GM19099 (cell line): Measurements from ENCODE around the gene ZBTB32.
A peak's percentile ranks its signal among the peaks of the same experiment; 100 is the strongest.

Source experiments
- POLR2A ChIP-seq: IDR thresholded peaks from 3 replicates; pipeline ENCODE4 v1.6.1; 2011; ENCODE audit warnings: low read depth; ENCODE audit not compliant: insufficient read length; ENCODE audit errors: extremely low read depth

ZBTB32 gene

DNA sequence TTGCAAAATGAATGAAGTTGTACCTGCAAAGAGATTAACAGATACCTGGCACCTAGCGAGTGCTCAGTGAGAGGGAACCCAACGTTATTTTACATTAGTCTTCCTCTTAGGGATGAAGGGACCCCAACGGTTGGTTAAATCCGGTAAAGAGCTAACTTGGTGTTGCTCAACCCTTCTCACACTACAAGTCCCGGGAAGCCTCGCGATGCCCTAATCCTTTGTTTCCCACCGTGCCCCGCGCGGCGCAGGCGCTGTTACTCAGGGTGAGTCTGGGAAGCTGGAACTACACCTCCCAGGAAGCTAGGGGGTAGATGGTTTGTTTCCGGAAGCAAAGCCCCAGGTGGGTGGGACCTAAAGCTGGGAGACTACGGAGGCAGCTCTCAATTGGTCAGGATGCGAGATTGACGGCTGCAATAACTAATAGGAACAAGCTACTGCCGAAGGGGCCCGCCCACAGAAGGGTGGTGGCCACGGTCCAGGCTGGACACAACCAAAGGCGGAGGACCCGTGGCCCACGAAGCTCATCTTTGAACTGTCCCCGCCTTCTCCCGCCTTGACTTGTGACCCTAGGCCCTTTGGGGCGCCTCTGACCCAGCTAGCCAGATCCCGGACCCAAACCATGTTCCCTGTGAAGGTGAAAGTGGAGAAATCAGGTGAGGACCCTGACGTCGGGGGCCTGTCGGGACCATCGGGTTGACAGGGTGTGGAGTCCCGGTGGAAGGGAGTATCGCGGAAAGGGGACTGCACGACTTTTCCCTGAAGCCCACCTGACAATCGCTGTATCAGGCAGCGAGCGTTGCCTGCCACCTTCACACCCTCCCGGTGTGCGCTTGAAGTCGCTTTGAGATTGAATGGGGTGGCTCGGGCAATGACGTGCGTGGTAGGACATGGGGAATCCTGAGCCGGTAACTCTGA is 44.0 kb downstream of the ZBTB32 start, which contains the start of gene LIN37:
LIN37 (plus strand) TSS at position 471 of the 915 bp plus-strand sequence; CDS start at position 620, 149 bp downstream.
- peak; percentile 68 for TF ChIP-seq POLR2A

DNA sequence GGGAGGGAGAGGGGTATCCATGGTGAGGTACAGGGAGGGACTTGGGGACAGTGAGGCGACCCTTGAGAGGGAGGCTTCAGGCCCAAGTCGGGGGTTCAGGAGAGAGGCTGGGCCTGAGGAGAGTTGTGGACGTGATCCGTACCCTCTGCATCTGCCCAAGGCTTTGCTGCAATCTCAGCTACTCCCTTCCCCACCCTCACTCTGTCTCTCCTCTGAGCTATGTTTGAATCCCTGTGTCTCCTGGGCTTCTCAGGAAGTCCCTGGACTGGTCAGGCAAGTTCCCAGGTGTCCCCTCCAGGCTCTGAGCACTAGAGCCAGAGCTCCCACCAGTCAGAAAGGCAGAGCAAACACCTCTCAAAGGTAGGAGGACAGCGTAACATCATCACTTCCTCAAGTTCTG is 45.8 kb downstream of the ZBTB32 start:
- TF ChIP-seq POLR2A = no peak

DNA sequence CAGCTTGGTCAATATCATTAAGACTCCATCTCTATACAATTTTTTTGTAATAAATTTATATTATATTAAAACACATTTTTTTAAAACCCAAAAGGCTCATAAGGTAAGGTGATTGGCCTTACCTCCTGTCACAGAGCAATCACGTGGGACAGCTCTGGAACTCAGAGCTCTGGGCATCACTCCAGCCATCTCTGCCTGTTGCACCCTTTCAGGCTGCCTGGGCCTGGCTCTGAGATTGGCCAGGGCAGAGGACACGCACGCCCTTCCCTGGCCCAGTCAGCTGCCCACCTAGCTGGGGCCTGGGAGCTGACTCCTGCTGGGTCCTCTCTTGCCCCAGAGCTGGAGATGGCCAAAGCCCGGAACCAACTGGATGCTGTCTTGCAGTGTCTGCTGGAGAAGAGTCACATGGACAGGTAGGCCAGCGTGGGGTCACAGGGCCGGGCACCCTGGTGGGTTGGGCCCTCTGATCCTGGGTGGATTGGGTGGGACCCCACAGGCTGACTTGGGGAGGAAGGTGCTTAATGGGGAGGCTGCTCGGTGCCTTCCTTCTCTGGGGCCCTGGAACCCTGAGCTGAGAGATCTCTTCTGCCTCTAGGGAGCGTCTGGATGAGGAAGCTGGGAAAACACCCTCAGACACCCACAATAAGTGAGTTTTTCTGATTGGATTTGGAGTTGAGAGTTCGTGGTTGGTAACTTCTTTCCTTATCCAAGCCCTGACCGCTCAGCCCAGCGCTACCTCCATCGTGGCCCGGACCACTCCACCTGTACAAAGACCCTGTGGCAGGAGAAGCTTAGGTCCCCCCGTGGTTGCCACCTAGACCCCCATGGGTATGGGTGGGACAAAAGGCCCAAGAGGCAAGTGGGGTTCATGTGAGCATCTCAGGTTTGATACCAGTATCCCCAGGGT is 47.7 kb downstream of the ZBTB32 start:
- no peak for TF ChIP-seq POLR2A

DNA sequence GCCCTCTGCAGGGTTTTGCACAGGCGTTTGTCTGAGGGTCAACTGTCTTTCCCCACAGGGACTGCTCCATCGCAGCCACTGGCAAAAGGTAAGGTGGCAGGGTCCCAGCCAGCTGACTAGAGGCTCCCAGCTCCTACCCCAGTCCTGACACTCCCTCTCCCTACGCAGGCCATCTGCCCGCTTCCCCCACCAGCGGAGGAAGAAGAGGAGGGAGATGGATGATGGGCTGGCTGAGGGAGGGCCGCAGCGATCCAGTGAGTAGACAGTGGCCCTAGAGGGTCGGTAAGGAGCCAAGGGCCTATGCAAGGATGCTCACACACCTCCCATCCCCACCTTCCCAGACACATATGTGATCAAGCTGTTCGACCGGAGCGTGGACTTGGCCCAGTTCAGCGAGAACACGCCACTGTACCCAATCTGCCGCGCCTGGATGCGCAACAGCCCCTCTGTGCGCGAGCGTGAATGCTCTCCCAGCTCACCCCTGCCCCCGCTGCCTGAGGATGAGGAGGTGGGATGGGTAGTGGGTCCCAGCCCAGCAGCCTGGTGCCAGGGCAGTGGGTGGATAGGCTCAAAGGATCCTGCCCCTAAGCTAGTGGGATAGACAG is 48.5 kb downstream of the ZBTB32 start:
- no peak for TF ChIP-seq POLR2A

DNA sequence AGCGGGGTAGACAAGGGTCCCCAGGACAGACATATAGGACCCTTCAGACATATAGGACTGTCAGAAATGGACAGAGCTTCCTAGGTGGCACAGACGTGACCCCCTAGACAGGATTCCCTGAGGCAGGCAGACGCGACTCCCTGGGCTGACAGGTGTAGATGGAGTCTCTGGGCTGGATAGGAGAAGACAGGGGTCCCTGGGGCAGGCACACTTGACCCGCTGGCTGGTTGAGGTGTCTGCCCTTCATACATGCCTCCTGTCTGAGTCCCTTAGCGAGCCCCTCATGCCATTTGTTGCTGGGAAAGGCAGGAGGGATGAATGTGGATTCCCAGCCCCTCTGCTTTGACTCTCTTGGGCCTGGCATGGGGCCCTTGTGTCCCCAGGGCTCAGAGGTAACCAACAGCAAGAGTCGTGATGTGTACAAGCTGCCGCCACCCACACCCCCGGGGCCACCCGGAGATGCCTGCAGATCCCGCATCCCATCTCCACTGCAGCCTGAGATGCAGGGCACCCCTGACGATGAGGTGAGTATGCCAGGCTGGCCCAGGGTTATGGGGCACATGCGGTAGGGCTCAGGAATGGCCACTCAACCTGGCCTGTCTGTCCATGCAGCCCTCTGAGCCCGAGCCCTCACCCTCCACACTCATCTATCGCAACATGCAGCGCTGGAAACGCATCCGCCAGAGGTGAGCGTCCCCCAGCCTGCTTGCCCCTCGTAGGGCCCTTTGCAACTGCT is 49.4 kb downstream of the ZBTB32 start:
- TF ChIP-seq POLR2A = no peak

DNA sequence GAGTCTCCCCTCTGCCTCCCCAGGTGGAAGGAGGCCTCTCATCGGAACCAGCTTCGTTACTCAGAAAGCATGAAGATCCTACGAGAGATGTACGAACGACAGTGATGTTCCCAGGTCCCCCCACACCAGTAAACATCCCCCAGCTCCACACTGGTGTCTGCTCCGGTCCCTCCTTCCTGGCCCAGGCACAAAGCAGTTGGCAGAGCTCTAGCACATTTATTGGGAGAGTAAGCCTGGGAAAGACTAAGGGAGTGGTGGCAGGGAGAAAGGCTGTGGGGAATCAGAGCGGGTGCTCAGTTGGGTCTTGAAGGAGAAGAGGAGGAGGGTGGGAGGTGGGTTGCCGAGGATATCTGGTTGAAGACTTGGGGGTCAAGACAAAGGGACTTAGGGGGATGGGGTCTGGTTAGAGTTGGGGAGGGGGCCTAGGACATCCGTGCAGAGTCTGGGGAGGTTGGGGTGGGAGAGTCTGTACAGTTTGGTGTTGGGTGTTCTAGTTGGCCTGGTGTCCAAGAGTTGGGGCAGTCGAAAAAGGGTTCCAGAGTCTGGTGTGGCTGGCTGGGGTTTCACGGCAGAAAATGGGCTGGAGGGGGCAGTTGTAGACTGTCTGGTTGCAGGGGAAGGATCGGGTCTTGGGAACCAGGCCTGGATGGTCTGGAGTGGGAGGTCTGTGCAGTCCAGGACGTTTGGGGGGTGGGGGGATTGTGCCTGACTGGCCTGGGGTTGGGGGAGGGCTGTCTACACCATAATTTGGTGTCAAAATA is 50.2 kb downstream of the ZBTB32 start:
- TF ChIP-seq POLR2A = no peak

DNA sequence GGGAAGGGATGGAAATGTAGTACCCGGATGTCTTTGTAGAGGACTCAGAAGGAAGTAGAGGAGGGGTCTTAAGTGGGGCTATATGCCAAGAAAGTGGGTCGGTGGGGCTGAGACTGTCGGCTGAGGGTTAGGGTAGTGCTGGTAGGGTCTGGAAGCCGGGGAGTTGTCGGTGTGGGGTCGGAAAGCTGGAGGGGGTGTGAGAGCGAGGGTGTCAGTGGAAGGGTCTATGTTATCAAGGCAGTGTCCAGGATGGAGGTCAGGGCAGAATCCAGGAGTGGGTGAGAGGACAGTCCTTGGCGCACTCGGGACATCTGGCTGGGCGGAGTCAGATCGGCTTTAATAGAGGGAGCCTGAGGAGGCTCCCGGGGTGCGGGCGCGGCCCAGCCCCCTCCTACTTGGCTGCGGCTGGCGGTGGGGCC is 50.8 kb downstream of the ZBTB32 start:
- no peak for TF ChIP-seq POLR2A

DNA sequence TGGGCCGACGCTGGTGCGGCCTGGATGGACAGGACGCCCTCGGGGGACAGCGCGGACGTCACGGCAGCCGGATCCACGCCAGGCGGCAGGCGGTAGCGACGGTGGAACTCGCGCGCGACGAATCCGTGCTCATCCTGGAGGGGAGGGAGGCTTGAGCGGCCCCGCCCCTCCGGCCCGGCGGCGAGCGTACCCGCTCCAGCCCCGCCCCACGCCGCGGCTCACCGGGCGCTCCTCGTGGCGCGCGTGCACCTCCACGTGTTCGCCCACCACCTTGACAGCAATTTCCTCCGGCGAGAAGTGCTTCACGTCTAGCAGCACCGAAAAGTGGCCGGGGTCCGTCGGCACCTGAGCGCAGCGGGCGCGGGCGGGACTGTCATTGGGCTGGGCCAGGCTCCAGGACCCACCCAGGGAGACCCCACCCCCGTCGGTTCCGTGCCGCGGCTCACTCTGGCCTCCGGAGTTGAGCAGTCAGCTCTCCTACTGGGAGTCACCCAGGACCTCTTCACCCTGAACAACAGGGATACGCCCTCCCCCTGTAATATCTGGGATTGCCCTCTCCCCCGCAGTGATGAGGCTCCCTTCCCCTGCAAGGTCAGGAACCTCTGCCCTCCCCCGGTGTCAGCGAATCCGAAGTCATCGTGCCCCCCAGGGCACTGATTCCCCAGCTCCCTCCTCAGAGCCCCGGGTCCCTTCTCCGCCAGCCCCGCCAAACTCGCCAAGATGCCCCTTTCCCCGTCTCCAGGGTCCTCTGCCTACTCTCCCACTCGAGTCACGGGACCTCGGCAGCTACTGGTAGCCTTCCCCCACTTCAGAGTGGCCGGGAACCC is 51.4 kb downstream of the ZBTB32 start:
- no peak for TF ChIP-seq POLR2A

DNA sequence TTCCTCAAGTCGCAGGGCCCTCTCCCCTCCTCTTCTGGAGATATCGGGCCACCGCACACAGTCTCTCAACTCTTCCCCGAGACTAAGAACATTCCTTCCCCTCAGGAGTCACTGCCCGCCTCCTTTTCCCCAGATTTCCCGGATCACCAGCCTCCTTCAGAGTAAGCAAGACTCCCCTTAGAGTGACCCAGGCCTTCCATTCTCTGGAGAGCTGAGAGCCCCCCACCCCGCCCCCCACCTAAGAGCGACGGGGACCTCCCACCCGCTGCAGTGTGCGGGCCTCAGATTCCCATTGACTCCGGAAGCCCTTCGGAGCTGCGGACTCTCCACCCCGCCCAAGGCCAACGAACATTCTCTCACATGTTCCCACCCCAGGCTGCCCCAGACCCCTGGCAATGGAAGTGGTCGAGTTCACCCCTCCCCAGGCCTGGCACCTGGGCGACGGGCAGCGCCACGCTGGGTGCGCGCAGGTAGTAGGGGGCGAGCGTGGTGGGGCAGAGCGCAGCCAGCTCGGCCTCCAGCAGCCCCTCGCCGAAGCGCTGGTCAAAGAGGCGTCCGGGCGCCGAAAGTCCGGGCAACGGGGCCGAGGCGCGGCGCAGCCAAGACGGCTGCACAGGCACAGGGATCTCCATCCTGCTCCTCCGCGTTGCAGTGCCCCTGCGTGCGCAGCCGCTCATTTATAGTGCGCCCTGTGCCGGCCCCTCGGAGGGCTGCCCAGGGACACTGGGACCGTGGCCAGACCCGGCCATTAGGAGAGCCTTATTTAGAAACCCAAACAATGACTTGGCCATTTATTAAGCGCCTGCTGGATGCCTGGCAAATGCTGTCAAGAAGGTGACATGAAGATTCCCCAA is 52.2 kb downstream of the ZBTB32 start, which contains the start of gene HSPB6:
HSPB6 (minus strand) TSS at position 653 of the 854 bp plus-strand sequence; CDS start at position 632, 21 bp downstream.
- no peak for TF ChIP-seq POLR2A

DNA sequence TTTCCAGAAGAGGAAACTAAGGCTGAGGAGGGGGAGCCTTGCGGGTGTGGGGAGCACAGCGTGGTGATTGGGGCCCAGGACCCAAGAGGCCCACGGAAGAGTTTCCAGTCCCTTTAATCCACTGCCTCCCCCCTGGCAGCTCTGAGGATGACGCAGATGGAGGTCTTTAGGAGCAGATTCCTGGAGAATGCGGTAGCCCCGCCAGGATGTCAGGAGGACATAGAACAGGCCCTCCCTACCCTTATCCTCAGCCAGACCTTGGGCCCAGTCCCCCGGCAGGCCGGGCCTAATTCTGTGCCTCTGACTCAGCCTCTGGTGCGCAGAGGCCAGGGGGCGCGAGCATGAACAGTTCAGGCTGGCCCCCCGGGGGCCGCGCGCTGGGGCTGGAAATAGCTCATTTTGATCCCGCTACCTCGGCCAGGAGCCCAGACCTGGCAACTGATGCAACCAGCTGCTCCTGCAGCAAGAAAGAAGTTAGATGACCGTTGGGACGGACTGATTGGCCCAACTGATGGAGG is 52.9 kb downstream of the ZBTB32 start:
- no peak for TF ChIP-seq POLR2A

DNA sequence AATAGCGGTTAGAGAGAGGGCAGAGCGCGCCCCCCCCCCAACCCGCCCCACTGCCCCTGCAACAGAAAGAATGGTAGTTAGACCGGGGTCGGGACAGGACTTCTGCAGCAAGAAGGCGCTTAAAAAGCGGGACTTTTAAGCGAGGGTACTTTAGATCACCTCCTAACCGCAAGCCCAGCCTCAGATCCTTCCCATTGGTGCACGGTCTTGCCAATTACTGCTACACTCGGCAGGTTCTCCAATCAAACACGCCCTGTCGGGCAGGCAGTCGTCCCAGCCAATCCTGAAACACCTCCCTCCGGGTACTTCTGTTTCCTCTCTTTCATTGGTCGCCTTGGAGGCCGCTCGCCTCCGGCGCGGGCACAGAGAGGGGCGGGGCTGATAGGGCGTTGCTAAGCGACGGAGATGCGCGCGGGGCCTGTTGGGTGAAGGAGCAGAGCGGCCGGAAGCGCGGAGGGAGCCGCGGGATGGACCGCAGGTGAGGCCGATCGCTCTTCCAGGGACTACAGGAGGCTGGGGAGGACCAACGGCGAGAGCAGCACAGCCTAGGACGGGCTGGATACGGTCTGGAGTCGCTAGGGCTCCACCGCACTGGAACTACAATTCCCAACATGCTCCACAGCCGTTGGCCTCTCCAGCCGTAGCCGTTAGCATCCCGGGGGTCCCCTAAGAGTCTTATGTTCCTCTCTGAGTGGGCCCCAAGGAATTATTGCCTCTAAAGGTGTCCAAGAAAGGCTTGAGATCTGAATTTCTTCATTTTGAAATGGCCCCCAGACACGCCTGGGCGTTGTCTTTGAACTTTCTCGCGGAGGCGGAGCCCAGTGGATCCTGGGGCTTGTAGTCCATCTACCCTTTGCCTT is 53.6 kb downstream of the ZBTB32 start, which contains the start of gene PROSER3:
PROSER3 (plus strand) TSS at position 428 of the 860 bp plus-strand sequence; CDS start at position 468, 40 bp downstream.
- peak; percentile 75 for TF ChIP-seq POLR2A

DNA sequence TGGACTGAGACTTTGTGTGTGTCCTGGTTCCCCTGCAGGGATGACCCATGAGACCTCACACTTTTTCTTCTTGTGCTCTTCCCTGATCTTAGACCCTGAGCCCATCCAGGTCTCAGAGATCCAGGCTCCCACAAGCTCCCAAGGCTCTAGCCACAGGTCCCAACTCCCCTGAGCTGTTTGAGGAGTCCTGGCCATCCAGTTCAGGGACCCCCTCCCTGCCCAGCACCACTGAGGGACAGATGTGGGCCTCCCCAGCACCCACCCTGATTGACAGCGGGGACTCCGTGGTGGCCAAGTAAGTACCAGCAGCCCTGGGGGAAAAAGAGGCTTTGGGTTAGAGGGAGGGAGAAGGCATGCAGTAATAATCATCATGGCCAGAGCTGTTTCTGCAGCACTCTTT is 55.3 kb downstream of the ZBTB32 start:
- TF ChIP-seq POLR2A = no peak
